HG03460 (cell line): ENCODE data around the gene CABP4.
A peak's percentile ranks its signal among the peaks of the same experiment; 100 is the strongest.

Source experiments
- ATAC-seq: cut with Tn5 transposase; IDR thresholded peaks from one replicate; pipeline ENCODE4 v1.9.1; 2021; ENCODE audit not compliant: unreplicated experiment

Gene CABP4

DNA sequence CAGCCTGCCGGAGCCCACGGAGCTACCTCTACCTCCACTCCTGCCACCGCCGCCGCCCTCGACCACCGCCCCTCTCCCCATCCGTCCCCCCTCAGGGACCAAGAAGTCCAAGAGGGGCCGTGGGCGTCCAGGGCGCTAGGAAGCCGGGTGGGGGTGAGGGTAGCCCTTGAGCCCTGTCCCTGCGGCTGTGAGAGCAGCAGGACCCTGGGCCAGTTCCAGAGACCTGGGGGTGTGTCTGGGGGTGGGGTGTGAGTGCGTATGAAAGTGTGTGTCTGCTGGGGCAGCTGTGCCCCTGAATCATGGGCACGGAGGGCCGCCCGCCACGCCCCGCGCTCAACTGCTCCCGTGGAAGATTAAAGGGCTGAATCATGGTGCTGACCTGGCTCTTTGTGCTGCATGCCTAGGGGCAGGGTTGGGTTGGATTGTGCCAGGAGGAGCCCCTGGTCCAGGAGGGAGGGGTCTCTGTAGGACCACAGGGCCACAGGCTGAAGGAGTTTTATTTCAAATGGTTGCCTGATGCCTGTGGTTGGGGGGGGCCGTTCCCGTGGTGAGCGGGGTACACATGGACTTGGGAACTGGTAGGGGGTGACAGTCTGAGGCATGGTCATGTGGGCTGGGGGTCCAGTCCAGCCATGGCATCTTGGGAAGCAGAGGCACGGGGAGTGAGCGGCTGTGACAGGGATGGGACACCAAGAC lies 20.0 kb upstream of the CABP4 start:
- no peak for ATAC-seq

DNA sequence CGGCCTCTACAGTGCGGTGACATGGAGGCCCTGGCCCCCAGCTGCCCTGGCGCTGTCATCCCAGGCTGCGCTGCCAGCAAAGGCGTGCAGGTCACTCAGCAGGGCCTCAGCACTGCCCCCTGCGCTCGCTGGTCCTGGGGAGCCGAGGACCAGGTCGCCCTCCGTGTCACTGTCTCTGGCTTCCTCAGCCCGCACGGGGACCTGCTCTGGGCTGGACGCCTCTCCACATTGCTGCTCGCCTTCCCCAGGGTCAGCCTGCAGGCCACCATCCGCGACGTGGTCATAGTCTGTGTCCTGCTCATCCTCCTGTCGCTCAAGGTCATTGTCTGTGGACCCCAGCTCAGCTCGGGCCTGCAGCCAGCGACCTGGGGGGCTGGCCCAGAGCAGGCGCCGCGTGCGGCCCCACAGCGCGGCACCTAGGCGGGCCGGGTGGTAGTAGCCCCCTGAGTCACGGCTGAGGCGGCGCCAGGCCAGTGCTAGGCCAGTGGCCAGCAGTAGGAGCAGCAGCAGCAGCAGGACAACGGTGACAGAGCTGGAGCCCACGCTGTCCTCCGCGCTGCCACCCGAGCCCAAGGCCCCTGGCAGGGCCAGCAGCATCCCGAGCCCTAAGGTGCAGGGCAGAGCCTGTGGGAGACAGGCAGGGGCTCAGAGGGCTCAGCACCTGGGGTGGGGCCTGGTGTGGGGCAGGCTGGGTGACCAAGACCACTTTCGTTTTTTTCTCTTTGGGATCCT lies 19.3 kb upstream of the CABP4 start:
- ATAC-seq = no peak

DNA sequence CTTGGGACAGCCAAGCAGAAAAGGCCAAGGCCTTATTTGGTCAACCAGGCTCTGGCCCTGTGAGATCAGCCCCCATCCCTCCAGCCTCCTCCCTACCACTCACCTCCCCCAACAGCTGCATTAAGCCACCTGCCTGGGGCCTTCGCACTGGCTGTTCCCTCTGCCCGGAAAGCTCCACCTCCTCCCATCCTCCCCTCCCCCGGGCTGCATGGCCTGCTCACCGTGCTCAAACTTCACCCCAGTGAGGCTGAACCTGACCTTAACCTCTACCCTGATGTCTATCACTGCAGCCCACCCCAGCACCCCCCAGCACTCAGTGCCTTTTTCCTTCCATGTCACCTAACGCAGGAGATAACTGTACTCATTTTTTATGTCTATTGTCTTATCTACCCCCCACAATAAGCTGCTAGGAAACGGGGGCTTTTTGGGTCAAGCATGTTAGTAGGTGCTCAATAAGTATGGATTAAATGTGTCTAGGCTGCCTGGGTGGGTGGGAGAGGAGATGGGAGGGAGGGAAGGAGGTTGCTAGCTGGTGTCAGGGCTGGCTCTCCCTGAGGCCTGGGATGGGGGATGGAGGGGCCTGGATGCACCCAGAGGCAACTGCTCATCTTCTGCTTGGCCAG lies 18.6 kb upstream of the CABP4 start:
- peak; percentile 40 for ATAC-seq

DNA sequence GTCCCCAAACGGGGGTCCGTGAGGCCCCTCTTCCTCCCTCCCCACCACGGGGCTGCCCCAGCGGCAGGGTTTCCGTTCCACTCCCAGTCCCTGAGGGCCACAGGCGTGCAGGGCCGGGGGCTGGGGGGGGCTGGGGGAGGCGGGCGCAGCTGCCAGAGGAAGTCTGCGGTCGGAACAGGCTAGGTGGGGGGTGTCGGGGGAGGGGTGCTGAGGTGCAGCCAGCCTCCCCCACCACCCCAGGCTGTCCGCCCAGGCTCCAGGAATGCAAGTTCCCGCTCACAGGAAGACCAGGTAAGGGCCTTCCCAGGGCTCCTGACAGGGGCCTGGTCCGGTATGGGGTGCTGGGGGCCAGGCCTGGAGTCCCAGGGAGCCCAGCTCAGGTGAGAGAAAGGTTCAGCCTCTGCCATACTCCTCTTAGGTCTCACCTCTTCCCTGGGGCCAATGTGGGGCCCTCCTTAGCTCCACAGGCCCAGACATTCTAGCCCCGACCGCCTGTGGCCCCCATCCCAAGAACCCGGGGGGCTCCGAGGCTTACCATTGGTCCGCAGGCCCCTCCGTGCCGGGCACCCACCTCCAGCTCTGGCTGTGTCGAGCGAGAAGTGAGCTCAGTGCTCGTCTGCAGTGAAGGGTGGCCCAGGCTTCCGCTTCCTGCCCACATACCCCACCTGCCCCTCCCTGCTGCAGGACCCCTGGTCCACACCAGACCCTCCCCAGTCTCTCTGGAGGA lies 17.9 kb upstream of the CABP4 start, which contains the start of gene PTPRCAP:
PTPRCAP (minus strand) TSS at position 601 of the 727 bp plus-strand sequence; CDS start at position 538, 63 bp downstream.
- ATAC-seq = peak; percentile 36

DNA sequence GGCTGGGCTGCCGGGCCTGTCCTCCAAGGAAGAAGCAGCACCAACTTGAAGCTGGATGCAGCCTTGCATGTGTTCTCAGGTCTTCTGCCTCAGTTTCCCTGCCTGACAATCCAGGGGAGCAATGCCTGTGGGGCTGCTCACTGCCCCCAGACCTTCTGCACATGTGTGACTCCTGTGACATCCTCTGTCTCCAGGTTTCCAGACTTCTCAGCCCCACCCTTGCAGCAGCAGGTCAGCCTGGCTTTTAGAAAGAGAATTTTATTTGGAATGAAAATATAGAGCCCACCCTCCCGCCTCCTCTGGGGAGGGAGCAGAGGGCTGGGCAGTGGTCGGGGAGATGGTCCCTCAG lies 17.4 kb upstream of the CABP4 start:
- no peak for ATAC-seq

DNA sequence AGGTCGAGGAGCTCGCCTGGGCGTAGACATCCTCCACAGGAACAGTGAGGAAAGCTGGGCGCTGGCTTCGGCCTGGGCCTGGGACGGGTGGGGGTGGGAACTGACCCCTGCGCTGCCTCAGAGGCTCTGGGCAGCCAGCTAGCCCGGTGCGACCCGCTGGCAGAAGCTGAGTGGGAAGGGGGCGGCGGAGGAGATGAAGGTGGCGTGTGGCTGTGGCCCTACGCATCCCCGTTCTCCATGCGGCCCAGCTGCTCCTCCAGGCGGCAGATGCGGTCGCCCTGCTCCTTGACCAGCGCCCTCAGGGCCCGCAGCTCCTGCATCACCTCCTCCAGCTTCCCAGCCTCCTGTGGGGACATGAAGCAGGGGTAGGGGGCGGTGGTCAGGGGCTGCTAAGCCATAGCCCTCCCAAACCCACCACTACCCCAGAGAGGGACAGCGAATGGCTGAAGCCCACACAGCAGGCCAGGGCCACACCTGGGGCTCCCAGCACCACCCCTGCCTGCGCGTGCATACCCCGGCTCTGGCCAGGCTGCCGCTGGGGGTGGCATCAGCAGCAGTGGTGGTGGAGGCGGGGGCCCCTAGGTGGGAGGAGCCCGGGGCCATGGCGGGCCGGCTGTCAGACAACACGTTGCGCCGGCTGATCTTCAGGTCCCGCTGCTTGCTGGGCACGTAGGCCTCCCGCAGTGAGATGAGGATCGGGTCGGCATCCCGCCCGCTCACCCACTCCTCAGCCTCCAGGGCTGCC lies 16.8 kb upstream of the CABP4 start:
- no peak for ATAC-seq

DNA sequence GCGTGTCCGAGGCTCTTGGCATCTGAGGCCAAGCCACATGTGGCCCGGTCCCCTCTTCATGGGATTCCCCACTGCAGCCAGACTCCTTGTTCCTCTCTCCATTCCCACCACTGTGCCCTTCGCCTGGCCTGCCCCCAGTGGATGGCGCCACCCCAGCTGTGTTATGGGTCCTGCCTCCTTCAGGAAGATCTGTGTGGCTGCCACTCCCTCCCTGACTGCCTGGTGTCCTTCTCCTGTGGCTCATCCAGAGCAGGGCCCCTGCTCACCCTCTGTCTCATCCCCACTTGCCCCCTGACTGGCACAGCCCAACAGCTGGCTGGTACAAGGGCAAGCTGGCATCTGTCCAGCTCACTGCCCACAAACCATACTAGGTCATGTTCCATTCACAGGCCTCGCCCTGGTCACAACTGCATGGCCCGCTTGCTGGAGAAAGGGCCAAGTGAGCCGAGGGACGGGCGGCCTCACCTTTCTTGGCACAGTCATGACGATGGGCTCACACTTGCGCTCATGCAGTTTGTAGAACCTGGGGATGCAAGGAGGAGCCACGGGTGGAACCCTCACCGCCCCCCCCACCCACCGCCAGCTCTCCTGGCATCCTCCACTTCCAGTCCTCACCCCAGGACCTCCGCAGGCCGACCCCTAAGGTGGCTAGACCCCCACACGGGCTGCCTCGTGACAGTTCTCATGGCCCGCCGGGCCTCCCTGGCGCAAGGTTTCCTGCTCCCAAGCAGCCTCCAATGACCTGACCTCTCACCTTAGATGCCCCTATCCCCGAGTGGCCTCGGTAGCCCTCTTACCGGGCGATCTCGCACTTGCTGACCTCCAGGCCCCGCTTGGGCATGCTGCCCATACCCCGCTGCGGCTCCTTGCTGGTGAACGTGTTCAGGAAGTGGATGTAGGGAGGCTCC lies 15.6 kb upstream of the CABP4 start:
- ATAC-seq = no peak

DNA sequence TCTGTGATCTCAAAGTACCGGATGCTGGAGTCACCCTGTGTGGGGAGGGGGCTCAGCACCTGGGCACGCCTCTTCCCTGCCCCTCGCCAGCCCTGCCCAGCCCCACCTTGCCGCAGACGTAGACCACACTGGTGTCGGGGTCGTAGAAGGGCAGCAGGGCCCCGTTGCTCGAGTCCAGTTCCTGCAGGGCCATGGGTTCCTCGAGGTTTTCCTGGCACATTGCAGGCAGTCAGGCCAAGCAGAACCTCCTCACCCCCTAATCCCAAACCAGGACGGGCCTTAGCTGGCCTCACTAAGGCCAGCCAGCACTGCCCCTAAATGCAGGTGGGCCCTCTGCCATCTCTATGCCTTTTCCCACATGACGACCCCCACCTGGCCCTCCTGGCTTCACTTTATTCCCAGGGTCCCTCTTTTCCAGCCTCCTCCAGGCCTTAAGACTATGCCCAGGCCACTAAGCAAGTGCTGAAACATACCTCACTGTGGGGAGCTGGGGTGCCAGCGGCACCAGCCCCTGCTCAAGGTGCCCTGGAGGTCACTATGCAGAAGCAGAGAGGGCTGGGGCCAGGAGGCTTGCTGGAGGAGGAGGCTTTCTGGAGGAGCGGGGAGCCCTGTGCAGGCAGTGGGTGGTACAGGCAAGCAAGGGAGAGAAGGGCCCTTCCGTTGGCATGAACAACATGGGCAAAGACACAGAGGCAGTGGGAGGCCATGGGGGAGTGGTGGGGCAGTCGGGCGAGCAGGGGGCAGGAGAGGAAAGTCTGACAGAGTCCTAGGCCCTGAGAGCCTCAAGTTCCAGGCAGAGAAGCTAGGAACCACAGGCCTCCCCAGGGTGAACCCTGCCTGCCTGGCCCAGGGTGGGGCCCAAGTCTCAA lies 14.7 kb upstream of the CABP4 start:
- no peak for ATAC-seq

DNA sequence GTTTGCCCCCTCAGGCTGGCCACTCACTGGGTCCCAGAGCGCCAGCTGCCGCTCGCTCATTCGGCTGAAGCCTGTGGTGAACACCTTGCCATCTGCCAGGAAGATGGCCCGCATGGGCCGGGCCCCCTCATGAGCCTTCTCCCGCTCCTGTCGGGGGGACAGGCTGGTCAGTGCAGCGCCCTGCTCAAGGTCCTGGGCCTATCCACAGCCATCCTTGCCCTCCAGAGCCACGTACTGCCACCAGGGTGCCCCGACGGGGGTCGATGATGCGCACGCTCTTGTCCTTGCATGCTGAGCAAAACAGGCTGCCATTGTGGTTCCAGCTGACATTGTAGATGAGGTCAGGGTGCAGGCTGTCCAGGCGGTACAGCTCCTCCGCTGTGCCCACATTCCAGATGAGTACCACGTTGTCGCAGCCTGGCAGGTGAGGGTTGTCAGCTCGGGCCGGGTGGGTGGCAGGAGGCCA lies 14.0 kb upstream of the CABP4 start:
- no peak for ATAC-seq

DNA sequence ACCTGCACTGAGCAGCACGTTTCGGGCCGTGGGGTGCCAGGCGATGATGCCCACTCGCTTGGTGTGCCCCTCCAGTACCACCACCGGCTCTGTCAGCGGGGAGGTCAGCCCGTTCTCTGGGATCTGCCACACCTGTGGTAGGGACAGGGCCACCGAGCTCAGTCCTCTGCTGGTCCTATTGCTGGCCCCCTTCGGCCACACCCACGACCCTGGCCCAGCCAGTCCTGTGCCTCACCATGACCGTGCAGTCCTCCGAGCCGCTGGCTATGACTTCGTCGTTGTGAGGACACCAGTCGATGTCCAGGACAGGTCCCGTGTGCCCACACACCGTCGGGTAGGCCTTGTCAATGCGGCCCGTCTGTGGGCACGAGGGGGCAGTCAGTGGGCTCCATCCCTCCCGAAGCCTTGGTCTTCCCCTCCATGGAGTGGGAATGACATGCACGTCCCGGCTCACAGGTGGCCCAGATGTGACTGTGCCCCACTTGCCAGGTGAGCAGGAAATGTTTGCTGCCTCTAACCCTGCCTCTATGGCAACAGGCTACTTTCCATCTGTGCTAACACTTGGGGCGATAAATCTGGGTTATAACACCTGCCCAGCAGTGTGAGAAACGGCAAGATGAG lies 13.3 kb upstream of the CABP4 start:
- no peak for ATAC-seq

DNA sequence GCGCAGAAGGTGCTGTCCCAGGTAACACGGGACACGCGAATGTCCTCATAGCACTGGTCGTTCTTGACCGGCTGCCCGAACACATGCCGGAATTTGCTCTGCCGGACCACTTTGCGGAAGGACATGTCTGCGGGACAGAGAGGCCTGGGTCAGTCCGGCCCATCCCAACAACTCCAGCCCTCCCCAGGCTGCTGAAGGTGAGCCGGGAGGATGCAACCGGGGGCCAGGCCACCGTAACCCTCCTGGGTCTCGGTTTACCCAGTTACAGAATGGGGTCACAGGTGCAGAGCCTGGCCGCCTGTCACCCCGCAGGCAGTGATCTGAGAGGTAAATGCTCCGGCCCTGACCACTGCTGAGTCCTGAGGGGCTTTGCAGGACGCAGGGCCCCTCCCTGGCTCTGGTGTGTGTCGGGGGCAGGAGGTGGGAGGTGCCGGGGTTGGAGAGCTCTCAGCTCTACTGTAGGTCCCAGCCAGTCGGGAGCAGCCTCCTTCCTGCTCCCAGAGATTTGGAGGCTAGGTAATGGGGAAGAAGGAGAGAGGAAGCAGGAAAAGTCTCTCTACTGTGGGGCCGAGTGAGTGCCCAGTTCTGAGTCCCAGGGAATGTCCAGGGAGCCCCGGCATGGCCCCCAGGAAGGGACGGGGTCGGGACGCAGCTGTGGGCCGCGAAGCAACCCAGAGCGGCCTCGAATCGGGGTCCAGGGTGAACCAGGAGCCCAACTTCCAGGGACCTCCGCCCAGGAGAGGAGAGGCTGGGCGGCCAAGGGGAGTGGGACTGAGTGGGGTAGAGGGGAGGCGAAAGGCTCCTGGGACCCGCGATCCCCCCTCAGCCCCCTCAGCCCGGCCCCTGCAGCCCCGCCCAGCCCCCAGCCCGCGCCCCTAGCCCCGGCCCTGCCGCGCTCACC lies 12.4 kb upstream of the CABP4 start:
- ATAC-seq = no peak

DNA sequence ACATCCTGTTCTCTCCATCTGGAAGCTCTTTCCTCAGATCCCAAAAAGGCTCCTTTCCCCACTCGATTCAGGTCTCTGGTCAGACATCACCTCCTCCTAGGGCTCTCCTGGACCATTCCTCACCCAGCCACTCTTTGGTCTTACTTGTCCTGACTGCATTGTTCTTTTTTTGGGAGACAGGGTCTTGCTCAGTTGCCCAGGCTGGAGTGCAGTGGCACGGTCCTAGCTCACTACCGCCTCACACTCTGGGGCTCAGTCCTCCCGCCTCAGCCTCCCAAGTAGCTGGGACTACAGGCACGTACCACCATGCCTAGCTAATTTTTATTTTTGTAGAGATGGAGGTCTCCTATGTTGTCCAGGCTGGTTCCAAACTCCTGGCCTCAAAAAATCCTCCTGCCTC lies 9.6 kb upstream of the CABP4 start:
- no peak for ATAC-seq

DNA sequence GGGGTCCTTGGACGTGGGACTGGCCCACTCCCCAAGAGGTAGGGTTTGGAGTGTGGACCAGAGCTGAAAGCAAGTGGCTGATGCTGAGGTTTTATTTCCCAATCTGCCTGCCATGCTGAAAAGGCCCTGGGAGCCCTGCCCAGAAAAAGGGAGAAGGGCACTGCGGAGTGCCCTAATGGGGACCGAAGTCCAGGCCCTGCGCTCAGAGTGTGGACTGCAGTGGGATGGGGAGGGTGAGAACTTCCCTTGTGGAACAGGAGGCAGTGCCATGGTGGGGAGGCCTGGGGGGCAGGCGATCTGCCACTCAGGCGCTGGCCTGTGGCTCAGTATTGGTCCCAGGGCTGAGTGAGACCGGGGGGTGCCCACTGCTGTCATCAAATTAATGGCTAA lies 6.9 kb upstream of the CABP4 start:
- no peak for ATAC-seq

DNA sequence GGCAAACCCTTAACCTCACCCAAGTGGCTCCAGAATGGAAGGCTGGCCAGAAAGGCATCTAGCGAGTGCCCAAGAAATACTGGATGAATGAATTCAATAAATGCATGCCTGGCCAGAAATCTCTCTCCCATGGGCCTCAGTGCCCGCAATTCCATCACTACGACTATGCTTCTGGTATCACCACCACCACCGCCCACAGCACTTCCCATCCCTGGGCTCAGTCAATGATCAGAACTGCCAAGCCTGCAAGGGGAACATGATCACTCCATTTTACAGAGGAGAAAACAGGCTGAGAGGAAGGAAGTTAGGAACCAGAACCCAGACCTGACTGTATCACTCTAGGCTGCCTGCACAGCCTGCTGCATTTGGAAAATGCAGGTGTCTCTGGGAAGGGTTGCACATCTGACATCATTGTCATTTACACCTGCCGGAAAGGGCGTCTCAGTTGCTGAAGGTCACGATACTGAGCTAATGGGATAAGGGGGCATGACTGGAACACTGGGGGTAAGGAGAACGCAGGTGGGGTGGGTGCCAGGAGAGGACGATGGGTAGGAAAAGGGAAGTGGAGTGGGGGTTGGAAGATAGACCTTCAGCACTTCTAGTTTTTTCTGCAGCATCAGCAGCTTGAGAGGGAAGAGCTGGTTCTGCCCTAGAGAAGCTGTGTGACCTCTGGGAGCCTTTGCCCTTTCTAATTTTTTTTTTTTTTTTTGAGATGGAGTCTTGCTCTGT lies 5.9 kb upstream of the CABP4 start:
- no peak for ATAC-seq

DNA sequence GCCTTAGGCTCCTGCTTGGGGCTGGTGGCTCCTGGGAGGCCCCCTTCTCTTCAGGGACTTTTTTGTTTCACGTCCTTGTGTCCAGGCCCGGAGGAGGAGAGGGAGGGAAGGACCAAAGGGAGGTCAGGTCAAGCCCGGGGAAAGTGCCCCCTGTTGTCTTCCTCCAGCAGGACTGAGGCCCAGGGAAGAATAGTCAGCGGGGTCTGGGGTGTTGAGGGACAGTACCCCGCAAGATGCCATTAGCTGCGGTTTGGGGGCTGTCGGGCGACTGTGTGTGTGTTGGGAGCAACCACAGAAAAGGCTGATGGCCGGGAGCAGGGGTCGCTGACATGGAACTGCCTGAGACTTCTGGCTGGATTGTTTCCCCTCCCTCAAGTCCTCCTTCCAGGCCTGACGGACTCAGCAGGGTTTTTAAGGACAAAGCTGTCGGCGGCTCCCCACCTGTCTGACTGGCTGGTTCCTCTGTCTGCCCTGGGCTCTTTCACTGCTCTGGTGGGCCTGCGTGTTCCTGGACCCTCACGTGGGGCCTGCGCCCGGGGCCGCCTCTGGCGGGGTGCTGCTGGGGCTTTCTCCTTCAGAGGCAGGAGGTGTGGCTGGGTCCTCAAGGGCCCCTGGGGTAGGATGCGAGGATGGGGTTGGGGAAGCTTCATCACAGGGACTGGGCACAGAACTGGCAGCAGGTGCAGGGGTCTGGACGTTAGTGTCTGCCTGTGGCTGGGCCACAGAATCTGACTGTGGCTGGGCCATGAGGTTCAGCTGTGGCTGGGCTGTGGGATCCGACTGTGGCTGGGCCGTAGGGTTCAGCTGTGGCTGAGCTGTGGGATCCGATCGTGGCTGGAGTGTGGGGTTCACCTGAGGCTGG lies 4.1 kb upstream of the CABP4 start:
- no peak for ATAC-seq

DNA sequence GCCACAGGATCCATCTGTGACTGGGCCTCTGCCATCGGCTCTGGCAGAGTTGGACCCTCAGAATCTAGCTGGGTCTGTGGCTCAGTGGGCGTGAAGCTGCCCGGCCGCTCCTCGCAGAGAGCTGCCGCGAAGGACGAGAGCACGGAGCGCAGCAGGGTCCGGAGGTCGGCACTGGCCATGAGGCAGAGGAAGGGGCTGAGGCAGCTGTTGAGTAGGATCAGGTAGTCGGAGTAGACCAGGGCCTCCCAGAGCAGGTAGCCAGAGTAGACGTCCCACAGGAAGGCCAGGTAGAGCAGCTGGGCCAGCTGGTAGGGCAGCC lies 3.5 kb upstream of the CABP4 start:
- ATAC-seq = no peak
